Measurements from ENCODE around the gene UPB1.
"Not testable (repeated sequence)": the region's sequence is repeated elsewhere in the genome, so short reads cannot be mapped to it uniquely, and the experiment has no call there.

Gene UPB1

DNA sequence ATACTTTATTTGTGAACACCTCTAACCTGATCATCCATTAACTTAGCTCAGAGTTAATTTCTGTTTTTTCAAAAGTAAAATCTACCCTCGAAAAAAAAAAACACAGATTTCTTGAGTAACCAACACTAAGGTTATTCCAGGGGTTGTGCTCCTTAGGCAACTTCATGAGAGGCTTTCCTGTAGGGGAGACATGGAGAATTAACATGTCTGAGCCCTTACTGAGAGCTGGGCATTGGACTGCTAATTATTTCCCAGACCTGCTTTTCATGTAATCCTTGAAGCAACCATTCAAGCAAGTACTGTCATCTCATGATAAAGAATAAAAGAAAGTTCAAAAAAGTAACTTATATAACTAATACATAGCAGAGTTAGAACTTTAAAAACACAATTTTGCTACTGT lies 13.5 kb upstream of the UPB1 start:
- no peak for DNase-seq (ENCODE audit: low read depth in 2 of 2)

DNA sequence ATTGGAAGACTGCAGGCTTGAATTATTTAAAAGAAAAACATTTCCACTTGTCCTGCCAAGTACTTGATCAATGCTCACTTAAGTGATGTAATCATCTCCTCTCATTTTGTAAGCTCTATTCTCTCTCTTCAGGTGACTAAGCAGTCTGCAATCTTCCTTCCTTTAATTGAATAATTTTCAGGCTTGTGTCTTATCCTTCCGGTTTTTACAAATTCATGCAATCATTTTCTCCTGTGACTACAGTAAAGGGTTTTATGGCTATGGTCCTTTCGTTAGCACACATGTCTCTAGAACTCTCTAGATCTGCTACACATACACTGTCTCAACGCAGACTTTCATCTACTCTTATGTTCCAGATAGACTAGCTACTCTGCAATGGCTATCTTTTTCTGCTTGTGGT lies 12.6 kb upstream of the UPB1 start:
- DNase-seq (ENCODE audit: low read depth in 2 of 2), result no peak

DNA sequence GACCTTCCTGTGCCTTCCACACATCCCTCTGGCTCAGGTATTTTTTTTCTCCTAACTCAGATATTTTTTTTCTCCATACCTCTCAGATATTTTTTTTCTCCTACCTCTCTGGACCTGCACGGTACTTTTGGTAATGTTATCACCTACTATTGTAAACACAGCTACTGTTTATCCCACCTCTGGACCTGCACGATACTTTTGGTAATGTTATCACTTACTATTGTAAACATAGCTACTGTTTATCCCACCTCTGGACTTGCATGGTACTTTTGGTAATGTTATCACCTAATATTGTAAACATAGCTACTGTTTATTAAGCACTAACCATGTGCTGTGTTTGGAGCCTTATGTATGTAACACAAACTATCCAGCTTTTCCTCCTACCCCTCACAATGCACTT lies 12.1 kb upstream of the UPB1 start:
- DNase-seq (ENCODE audit: low read depth in 2 of 2), result no peak

DNA sequence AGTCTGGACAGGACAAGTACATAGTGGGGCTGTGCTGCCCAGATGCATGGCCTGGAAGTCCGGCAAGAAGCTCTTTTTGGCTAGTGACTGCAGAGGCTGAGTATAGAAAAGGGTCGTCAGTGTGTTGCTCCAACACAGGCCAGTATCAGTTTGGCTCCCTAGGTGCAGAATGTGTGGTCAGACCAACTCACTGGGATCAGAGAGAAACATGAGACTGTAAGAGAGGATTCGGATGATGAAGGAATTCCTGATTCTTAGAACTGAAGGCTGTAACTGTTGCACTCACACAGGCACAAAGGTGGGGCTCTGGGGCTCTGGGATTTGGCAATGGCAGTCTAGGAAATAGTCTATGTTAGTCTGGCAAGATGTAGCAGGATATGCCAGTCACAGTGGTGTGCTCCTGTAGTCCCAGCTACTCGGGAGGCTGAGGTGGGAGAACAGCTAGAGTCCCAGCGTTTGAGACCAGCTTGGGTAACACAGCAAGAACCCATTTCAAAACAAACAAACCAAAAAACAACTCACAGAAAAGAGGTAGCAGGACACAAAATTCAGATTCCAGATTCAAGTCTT lies 11.1 kb upstream of the UPB1 start:
- DNase-seq (ENCODE audit: low read depth in 2 of 2), result no peak

DNA sequence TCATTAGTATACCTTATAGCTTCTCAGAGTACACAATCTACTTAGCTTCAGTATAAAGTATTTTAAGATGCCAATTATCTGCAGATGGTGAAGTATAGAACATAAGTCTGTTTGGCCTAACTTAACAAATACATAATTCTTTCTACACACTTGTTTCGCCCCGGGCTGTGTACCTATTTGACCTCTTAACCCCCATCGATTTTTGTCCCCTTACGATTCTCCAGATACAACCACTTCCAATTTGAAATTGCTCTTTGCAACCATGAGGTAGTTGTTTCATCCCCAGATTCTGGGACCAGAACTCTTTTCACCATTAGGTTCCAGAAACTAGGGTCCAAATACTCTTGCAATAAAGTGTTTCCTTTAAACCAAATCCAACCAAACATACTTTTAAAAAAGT lies 10.0 kb upstream of the UPB1 start:
- DNase-seq (ENCODE audit: low read depth in 2 of 2), result no peak

DNA sequence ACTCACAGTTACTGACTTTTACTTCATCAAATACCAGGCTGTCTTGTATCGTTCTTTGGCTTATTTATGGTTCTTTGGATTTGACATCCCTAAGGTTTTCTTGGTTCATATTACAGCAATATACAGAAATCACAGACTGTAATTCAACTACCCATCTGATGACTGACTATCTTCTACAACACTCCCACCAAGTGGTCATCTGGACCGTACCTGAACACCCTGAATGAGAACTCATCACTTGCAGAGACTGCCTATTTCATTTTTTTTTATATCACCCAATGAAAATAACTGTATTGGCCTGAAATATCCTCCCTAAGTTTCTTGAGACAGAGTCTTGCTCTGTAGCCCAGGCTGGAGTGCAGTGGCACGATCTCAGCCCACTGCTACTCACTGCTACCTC lies 9.5 kb upstream of the UPB1 start:
- DNase-seq (ENCODE audit: low read depth in 2 of 2), result no peak

DNA sequence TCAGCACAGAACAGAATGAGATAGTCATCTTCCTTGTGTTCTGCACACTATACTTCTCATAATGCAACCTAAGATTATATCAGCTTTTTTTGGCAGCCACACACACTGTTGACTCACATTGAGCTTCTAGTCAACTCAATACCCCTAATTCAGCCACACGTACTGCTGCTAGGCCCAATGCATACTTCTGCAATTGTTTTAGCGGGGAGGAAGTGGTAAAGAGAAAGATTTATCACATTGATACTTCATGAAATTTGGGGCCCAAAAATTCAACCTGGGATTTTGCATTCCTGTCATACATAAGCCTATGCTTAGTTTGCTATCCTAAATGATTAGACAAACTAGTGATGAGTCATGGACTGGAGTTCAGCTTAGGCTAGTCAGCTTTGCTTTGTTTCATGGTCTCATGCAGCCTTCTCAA lies 8.6 kb upstream of the UPB1 start:
- DNase-seq (ENCODE audit: low read depth in 2 of 2), result peak; percentile 18 to 29

DNA sequence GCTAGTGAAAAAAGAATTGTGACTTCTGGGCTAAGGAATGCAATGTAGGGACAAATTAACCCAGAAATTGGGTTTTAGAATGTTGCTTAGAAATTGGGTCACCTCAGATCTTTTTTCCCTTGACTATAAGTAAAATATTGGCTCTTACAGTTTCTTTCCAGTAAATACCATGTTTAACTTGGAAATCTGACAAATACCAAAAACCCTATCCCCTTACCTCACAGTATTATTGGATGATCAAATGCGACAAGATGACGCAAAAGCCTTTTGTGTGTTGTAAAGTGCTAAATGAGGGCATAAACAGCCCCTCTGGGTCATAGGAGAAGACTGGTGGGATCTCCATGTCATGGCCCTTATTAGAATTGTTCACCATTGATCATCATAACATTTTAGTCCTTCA lies 6.1 kb upstream of the UPB1 start:
- DNase-seq (ENCODE audit: low read depth in 2 of 2), result no peak

DNA sequence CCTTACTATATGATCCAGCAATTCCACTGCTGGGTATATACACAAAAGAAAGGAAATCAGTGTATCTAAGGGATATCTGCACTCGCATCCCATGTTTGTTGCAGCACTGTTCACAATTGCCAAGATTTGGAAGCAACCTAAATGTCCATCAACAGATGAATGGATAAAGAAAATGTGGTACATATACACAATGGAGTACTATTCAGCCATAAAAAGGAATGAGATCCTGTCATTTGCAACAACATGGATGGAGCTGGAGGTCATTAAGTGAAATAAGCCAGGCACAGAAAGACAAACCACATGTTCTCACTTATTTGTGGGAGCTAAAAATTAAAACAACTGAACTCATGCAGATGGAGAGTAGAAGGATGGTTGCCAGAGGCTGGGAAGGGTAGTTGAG lies 5.7 kb upstream of the UPB1 start:
- DNase-seq (ENCODE audit: low read depth in 2 of 2), result not testable (repeated sequence)

DNA sequence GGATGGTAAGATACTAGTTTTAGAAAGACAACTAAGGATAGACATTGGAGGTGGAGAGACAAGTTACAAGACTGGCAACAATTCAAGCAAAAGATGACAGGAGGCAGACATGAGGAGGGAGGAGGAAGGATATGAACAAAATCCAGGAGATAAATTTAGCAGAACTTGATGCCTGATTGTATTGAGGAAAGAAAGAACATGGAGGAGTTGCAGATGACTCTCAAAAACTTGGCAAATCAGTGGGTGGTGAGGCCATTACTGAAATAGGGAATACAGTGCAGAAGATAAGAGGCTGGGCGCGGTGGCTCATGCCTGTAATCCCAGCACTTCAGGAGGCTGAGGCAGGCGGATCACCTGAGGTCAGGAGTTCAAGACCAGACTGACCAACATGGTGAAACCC lies 2.7 kb upstream of the UPB1 start:
- DNase-seq (ENCODE audit: low read depth in 2 of 2), result no peak

DNA sequence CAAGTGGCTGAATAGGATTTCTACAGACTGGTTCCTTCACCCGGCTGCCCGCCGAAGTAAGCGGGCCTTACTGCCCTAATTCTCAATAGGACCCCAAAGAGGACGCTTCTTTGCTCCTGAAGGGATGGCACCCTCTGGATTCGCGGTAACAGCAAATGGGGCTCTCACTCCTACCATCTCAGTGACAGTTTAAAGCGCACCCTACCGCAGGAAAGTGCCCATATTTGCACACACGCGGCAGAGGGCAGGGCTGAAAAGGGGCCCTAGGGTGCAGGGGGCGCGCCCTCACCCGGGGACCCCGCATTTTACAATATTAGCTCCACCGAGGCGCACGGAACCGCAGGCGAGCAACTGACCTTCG lies 985 bp upstream of the UPB1 start:
- no peak for DNase-seq (ENCODE audit: low read depth in 2 of 2)

DNA sequence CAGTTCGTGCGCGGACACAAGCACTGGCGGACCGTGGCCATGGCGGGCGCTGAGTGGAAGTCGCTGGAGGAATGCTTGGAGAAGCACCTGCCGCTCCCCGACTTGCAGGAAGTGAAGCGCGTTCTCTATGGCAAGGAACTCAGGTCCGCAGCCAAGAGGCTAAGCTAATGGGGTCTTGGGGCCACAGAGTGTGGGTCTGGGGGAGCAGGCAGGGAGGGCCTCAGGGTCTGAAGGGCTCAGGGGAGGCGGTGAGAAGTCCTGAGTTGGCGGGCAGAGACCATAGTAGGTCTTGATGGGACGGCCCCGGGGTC lies 188 bp downstream of the UPB1 start:
- DNase-seq (ENCODE audit: low read depth in 2 of 2), result no peak

DNA sequence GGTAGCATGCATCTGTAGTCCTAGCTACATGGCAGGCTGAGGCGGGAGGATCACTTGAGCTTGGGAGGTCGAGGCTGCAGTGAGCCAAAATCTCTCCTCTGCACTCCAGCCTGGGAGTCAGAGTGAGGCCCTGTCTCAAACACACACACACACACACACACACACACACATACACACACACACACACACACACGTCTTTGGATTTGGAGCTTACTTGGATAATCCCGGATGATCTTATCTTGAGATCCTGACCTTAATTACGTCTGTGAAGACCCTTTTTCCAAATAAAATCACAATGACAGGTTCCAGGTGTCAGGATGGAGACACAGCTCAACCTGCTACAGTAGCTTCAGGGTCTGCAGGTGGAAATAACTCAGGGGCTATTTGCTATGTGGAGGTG lies 1.1 kb downstream of the UPB1 start:
- DNase-seq (ENCODE audit: low read depth in 2 of 2), result no peak

DNA sequence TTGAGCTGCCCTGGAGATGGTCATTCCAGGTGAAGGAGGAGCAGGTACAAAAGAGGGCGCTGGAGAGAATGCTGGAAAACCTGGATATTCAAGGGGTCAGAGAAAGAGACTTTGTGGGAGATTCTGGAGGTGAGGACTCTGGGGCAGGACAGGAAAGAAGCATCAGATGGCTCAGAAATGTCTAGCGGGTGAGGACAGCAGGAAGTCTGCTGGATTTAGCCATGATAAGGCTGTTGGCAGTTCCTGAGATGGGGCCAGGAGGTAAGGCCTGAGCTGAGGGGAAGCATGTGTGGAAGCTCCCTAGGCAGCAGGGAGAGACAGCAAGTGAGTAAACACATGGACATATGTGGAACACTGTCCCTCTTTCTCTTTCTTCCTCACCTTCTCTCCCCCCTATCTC lies 1.5 kb downstream of the UPB1 start:
- no peak for DNase-seq (ENCODE audit: low read depth in 2 of 2)

DNA sequence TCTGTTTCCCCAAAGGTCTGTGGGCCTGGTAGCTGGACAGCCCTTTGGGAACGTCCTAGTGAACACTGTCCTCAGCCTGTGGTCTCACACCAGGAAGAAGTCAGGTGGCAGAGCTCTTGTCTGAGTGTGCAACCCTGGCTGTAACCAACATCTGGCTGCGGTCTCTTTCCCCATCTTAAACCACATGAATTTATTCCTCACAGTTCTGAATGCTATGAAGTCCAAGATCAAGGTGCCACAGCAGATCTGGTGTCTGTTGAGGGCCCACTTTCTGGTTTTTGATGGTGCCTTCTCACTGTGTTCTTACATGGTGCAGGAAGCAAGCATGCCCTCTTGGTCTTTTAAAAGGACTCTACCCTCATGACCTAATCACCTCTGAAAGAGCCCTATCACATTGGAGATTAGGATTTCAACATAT lies 2.7 kb downstream of the UPB1 start:
- DNase-seq (ENCODE audit: low read depth in 2 of 2), result no peak

DNA sequence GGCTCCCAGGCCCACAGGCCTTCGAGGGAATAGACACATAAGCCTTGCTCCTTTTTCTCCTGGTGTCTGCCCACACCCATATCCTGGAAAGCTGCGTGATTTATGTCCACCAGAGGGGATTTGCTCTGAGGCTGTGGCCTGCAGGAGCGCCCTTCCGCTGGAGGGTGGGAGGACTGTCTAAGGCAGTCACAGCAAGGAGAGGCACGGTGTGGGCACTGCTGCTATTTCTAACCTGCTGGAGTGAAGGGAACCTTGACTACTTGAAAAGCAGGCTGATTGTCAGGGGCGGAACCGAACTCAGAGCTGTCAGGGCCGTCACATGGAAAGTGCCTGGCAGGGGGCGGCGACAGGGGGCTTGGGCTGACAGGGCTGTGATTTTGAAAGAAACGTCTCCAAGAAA lies 3.7 kb downstream of the UPB1 start:
- no peak for DNase-seq (ENCODE audit: low read depth in 2 of 2)

DNA sequence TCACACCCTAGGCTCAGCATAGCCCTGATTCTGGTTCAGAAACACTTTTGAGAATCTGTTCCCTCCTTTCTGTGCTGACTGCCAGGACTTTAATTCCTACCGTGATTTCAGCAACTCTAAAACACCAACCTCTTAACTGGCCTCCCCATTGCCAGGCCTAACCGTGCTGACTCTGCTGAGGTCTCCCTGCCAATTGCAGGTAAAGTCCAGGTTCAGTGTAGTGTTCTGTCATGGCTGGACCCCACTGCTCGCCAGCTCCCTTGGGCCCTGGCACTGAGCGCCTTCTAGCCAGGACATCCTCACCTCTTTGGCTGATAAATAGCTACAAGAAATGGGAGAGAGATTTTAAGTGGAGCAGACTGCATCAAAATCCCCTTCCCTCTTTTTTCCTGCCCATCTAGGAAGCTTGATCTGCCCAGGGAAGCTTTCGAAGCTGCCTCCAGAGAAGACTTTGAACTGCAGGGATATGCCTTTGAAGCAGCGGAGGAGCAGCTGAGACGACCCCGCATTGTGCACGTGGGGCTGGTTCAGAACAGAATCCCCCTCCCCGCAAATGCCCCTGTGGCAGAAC lies 4.7 kb downstream of the UPB1 start:
- no peak for DNase-seq (ENCODE audit: low read depth in 2 of 2)

DNA sequence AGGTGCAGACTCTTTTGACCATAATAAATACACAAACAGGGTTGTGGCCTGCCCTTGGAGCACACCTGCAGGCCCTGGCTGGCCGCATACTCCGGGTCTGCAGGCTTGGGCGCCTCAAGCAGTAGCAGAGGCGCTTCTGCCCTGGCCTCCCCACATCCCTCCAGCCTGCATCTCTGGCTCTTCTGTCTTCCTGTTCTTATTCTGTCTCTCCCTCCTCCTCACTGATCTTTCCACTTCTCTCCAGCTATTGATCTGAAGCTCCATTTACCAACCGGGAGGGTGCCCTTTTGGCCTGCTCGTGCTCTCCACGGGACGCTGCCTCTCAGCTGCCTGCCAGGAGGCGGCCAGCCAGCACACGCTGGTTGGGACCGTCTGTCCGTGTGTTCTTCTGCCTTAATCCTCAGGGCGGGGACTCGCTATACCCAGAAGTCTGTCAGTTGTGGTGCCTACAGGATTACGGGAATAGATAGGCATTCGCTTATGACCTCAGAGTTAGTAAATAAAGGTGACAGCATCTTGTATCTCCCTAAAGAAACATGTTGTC lies 5.2 kb downstream of the UPB1 start:
- DNase-seq (ENCODE audit: low read depth in 2 of 2), result no peak

DNA sequence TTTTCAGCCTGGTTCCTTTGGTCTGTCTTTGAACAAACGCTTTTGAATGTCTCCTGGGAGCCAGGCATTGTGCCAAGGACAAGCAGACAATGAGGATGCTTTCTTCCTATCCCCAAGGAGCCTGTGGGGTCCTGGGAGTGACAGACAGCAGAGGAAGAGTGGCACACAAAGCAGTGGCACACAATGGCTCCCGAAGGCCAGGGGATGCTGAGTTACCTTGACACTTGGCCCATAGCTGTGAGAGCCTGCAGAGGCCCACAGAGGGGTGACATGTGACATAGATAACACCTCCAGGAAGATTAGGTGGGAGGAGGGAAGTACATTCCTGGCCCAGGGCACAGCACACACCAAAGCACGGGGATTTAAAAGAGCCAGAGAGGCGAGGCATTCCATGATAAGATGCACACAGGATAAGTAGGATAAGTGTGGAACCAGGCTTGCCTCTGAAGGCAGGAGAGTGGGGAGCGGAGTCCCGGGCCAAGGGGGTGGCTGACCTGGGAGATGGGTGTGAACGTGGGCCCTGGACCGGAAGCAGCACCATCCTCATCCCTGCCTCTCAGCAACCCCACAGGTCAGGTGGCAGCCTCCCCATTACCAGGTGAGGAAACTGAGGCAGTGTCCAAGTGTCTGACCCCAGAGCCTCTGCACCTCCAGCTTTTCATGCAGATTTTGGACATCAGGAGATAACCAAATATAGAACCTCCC lies 6.3 kb downstream of the UPB1 start:
- DNase-seq (ENCODE audit: low read depth in 2 of 2), result no peak

DNA sequence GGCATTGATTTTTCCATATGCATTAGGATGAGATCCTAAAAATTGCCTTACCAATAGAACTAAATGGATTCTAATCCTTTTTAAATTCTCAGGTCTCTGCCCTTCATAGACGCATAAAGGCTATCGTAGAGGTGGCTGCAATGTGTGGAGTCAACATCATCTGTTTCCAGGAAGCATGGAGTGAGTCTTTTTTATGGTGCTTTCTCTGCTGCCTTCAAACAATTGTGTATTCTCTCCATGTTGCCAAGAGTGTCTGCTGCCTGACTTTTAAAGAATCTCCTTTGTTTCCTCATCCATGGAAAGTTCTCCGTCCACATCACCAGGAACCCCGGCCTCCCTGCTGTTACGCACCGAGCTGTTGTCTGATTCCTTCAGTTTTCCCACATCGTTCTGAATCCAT lies 6.9 kb downstream of the UPB1 start:
- DNase-seq (ENCODE audit: low read depth in 2 of 2), result no peak

DNA sequence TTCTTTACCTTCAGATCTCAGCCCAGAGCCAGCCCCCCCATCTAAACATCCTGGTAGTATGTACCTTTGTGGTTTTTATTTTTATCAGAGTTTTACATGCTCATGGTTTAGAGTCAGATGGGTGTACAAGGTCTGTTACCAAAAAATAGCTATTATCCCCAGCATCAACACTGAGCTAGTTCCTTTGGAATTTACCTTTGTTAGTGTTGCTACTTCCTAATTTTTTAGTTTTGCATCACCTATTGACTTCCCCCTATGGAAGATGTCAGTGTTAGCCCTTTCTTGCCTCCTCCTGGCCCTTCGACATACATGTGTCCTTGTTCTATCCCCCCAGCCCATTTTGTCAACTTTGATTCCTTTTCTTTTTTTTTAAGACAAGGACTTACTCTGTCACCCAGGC lies 7.4 kb downstream of the UPB1 start:
- DNase-seq (ENCODE audit: low read depth in 2 of 2), result no peak

DNA sequence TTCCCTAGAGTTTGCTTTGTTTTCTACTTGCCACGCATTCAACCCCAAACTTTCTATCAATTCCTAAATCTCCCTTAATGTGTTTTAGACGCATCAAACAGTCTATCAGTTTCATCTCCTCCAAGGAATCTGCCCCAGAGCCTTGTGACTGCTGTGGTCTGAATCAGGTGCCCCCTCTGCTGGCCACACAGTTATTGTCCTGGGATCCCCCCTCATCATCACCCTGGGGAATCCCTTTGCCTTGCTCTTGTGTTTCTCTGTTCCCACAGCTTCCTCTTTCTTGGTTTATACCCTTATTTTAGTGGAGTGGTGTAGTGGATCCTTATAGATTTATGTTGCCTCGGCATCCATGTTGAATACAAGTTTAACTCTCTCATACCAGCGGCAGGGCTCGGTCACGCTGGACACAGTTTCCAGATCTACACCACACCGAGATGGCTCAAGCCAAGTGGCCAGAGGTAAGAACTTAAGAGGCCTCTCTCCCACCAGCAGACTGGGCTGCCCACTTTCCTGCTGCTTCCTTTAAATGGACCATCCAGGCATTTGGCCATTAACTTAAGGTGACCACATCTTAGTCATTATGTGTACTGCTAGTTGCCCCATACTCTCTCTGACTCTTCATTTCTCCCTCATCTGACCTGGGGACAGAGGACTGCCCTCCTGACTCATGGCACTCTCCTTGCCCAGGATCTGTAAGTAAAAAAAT lies 8.2 kb downstream of the UPB1 start:
- peak; percentile 24 to 49 for DNase-seq (ENCODE audit: low read depth in 2 of 2)

DNA sequence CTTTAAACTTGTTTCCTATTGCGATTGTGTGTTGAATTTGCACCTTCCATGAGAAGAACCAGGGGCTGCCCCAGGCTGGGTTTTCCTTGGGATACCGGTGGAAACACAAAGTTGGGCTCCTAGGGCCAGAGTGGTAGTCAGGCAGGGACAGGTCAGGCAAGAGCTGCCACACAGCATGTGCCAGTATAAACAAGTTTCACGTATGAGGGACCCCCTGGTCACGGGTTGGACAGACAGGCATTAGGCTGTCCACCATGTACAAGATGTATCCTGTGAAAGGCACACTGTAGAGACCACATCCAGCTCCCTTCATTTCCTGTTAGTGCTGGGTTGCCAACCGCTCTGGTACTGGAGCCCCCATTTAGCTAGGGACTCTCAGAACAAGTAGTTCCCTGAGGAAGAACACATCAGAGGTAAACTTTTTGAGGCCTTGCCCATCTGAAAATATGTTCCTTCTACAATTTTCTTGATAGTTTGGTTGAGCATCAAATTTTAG lies 8.8 kb downstream of the UPB1 start:
- no peak for DNase-seq (ENCODE audit: low read depth in 2 of 2)

All from stimulated activated CD4-positive, alpha-beta T cell treated with anti-CD3 and anti-CD28 coated beads, Interleukin-15, amount 100 ng/mL, for 48 hours (primary cell).